Right atrium auricular region (tissue), 2 donors: Measurements from ENCODE around the gene TLDC2. TPM values are rescaled to one million over a fixed set of nuclear protein-coding genes. Genes with fewer than 3 reads are reported as not detected.
"Not testable (repeated sequence)": the region's sequence is repeated elsewhere in the genome, so short reads cannot be mapped to it uniquely, and the experiment has no call there.

ENCODE experiments used
- DNase-seq: peaks from one replicate; pipeline ENCODE4 v3.0.0-alpha.2; 2019; ENCODE audit warnings: low spot score
- H3K27ac ChIP-seq, 2 donors: fragments of 200-600 bp; sonication (generic); 1 replicate in 1 of 2; 2 replicates in 1 of 2; pipeline ENCODE4 v1.5.1; 2016 to 2019
- H3K27me3 ChIP-seq, 2 donors: fragments of 200-600 bp; sonication (generic); one replicate each; pipeline versions ENCODE4 v1.5.1 to v1.6.0; 2017 to 2019
- H3K36me3 ChIP-seq: fragments of 200-600 bp; sonication (generic); one replicate; pipeline ENCODE4 v1.5.1; 2016
- H3K4me1 ChIP-seq, 2 donors: fragments of 200-600 bp; sonication (generic); one replicate each; pipeline versions ENCODE4 v1.5.1 to v1.6.0; 2017 to 2019
- H3K4me3 ChIP-seq, 2 donors: fragments of 200-600 bp; sonication (generic); 1 replicate in 1 of 2; 2 replicates in 1 of 2; pipeline ENCODE4 v1.5.1; 2017 to 2019; ENCODE audit warnings: mild to moderate bottlenecking in 1 of 2, moderate library complexity in 1 of 2
- H3K9me3 ChIP-seq, 2 donors: fragments of 200-600 bp; sonication (generic); one replicate each; pipeline ENCODE4 v1.5.1; 2019
- total RNA-seq, 2 donors: library from RNA; depleted of rRNA; stranded (reverse); fragments of >200 nt; gene quantifications; one replicate each; pipeline ENCODE4 v1.1.0, GENCODE V29; 2016
- TF ChIP-seq, protein P1 (sequence below), 2 donors: fragments of 200-600 bp; sonication (generic); IDR thresholded peaks; one replicate each; pipeline ENCODE4 v1.5.1; 2019; ENCODE audit warnings: antibody characterized with exemption in 2 of 2

Gene TLDC2
- total RNA-seq, 2 donors from 2014 or later, result 0.30 TPM; not detected in 1

- no peaks in the 10 kb centered on the region for H3K9me3 ChIP-seq
- H3K27me3 ChIP-seq, result no peaks in the 10 kb centered on the region
- H3K27ac ChIP-seq, result peak overlapping the region; percentile 73 to 83
- DNase-seq, result no peak
- no peak overlapping the region for H3K4me3 ChIP-seq
- H3K36me3 ChIP-seq, result peaks cover 14% of the 10 kb centered on the region
- TF ChIP-seq, protein P1, sequence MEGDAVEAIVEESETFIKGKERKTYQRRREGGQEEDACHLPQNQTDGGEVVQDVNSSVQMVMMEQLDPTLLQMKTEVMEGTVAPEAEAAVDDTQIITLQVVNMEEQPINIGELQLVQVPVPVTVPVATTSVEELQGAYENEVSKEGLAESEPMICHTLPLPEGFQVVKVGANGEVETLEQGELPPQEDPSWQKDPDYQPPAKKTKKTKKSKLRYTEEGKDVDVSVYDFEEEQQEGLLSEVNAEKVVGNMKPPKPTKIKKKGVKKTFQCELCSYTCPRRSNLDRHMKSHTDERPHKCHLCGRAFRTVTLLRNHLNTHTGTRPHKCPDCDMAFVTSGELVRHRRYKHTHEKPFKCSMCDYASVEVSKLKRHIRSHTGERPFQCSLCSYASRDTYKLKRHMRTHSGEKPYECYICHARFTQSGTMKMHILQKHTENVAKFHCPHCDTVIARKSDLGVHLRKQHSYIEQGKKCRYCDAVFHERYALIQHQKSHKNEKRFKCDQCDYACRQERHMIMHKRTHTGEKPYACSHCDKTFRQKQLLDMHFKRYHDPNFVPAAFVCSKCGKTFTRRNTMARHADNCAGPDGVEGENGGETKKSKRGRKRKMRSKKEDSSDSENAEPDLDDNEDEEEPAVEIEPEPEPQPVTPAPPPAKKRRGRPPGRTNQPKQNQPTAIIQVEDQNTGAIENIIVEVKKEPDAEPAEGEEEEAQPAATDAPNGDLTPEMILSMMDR (IDR thresholded peaks at IDR 0.05), result no peak
- peaks cover 0 to 81% of the 10 kb centered on the region in 2 donors for H3K4me1 ChIP-seq
These were observed 42.5 kb upstream of the TLDC2 start for GRCh38 chr20:36833275-36834020.

- DNase-seq, result no peak
- TF ChIP-seq, protein P1 (IDR thresholded peaks at IDR 0.05), result no peak
- peak overlapping the region; percentile 81 to 83 for H3K27ac ChIP-seq
- H3K36me3 ChIP-seq, result peaks cover 17% of the 10 kb centered on the region
- H3K27me3 ChIP-seq, result no peaks in the 10 kb centered on the region
- peak overlapping the region in 1 of 2 donors; percentile 34 for H3K4me3 ChIP-seq
- no peaks in the 10 kb centered on the region for H3K9me3 ChIP-seq
- H3K4me1 ChIP-seq, result peaks cover 0 to 69% of the 10 kb centered on the region in 2 donors
These were observed 40.9 kb upstream of the TLDC2 start for GRCh38 chr20:36835025-36835424.

- Histone ChIP-seq H3K36me3 (peaks cover 17% of the 10 kb centered on the region), H3K4me1 (peaks cover 0 to 63% of the 10 kb centered on the region in 2 donors), H3K9me3 (no peaks in the 10 kb centered on the region), H3K27ac (peak overlapping the region; percentile 81 to 83), H3K4me3 (peak overlapping the region in 1 of 2 donors; percentile 34), H3K27me3 (no peaks in the 10 kb centered on the region)
- TF ChIP-seq, protein P1 (IDR thresholded peaks at IDR 0.05), result no peak
- DNase-seq, result peak; percentile 94
These were observed 40.3 kb upstream of the TLDC2 start for GRCh38 chr20:36835453-36836198.

- no peak for DNase-seq
- Histone ChIP-seq H3K9me3 (no peaks in the 10 kb centered on the region), H3K36me3 (peaks cover 17% of the 10 kb centered on the region), H3K4me3 (no peak overlapping the region), H3K27ac (peak overlapping the region; percentile 81 to 83), H3K4me1 (peaks cover 0 to 52% of the 10 kb centered on the region in 2 donors), H3K27me3 (no peaks in the 10 kb centered on the region)
- TF ChIP-seq, protein P1 (IDR thresholded peaks at IDR 0.05), result peak in 1 of 2 donors; percentile 34
These were observed 39.2 kb upstream of the TLDC2 start for GRCh38 chr20:36836591-36837269.

GRCh38 chr20:36838376-36838775 is 37.6 kb upstream of the TLDC2 start:
- H3K9me3 ChIP-seq, H3K4me3 ChIP-seq, H3K27me3 ChIP-seq, DNase-seq, H3K27ac ChIP-seq: not testable (repeated sequence)
- H3K36me3 ChIP-seq, result peaks cover 17% of the 10 kb centered on the region
- peaks cover 0 to 51% of the 10 kb centered on the region in 2 donors for H3K4me1 ChIP-seq

DNA sequence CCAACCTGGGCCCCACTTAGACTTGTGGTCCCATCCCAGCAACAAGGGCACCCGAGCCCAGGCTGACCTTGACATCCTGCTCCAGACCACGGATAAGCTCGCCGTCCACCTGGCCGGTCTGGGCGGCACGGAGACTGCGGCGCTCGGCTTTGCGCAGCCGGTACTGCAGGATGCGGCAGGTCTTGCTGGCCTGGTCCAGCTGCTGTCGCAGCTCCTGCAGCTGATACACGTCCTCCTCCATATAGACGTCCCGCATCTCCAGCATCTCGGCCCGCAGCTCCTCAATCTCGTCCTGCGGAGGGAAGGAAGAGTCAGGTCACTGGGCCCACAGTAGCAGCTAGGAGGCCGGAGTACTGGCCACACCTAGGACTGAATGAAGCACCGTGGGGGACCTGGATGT is 36.8 kb upstream of the TLDC2 start:
- H3K27ac ChIP-seq, result no peak overlapping the region
- H3K9me3 ChIP-seq, result no peaks in the 10 kb centered on the region
- H3K36me3 ChIP-seq, result peaks cover 17% of the 10 kb centered on the region
- H3K4me3 ChIP-seq, result no peak overlapping the region
- no peak for DNase-seq
- H3K4me1 ChIP-seq, result peaks cover 0 to 52% of the 10 kb centered on the region in 2 donors
- TF ChIP-seq, protein P1 (IDR thresholded peaks at IDR 0.05), result no peak
- no peaks in the 10 kb centered on the region for H3K27me3 ChIP-seq

DNA sequence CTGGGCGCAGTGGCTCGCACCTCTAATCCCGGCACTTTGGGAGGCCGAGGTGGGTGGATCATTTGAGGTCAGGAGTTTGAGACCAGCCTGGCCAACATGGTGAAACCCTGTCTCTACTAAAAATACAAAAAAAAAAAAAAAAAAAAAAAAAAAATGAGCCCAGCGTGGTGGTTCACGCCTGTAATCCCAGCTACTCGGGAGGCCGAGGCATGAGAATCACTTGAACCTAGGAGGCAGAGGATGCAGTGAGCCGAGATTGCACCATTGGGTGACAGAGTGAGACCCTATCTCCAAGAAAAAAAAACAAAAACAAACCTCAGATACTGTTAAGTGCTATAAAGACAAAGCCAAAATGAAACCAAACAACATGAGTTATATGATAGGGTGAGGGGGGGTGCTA is 34.9 kb upstream of the TLDC2 start:
- peaks cover 17% of the 10 kb centered on the region for H3K36me3 ChIP-seq
- not testable (repeated sequence) for DNase-seq, H3K9me3 ChIP-seq, H3K4me3 ChIP-seq, H3K27me3 ChIP-seq, H3K27ac ChIP-seq
- peaks cover 0 to 52% of the 10 kb centered on the region in 2 donors for H3K4me1 ChIP-seq
